GM12873 (cell line): ENCODE data around the gene DGKH.

Experiments
- CTCF ChIP-seq: IDR thresholded peaks from 2 replicates; pipeline ENCODE4 v1.5.1; 2012; ENCODE audit warnings: low read depth, mild to moderate bottlenecking, moderate library complexity, low read length, control low read depth; ENCODE audit not compliant: insufficient read depth; ENCODE audit errors: missing control alignments

DGKH gene

DNA sequence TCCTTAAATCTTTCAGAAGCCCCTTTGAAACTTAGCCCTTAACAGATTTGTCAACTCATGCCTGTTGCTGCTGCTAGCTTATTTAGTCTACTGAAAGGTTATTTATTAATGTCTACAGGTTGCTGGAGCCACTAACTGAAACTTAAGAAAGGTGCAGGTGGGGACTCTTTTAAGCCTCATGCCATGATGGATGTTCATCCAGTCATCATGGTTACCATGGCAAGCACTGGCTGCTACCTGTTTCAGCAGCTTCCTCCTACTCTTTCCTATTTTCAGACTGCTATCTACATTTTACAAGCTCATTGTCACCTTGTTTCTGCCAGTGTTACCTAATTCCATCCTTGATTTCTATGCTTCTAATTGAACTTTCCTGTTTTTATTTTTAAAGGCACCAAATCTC is 27.1 kb downstream of the DGKH start:
- no peak for TF ChIP-seq CTCF

GRCh38 chr13:42076309-42076713 is 27.9 kb downstream of the DGKH start:
- TF ChIP-seq CTCF = no peak

- TF ChIP-seq CTCF = no peak
Observed at GRCh38 chr13:42078128-42078808, 29.8 kb downstream of the DGKH start.

GRCh38 chr13:42083138-42083770 is 34.8 kb downstream of the DGKH start:
- no peak for TF ChIP-seq CTCF

DNA sequence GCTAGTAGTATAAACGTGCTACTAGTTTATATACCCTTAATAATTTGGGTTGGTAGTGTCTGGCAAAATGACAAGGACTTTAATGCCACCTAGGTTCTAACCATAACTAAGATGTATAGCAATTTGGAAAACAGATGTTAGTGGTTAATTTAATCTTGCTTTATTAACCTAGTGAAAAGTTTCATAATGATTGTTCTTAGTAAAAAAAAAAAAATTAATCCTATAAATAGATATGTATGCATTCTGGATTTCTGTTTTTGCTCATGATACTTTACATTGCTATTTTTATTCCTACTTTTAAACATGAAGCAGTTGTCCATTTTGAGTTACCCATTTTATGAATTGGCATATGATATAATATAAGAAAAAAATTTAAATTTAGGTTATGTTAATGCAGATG is 36.3 kb downstream of the DGKH start:
- no peak for TF ChIP-seq CTCF

DNA sequence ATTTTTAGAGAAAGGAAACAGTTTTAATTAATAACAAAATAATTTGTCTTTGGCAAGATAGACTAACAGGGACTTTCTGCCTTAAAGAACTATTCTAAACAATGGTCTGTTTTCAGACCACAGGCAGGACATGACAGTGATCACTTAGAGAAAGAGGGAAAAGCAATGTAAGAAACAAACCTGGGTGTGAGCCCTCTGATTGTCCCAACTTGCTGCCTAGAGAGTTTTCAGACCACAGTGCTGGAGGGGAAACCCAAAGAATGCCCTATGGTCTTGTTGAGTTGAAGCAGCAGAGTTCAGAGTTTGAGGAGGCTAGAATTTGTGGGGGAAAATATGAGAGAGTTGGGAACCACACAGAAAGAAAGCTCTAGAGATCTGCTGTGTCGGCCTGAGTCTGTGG is 38.1 kb downstream of the DGKH start:
- no peak for TF ChIP-seq CTCF

- no peak for TF ChIP-seq CTCF
Observed at GRCh38 chr13:42094516-42095040, 46.1 kb downstream of the DGKH start.
